H9 (cell line): Measurements from ENCODE around the gene OGFOD3. TPM values are rescaled to one million over a fixed set of nuclear protein-coding genes. Genes with fewer than 3 reads are reported as not detected.
"Not testable (repeated sequence)": the region's sequence is repeated elsewhere in the genome, so short reads cannot be mapped to it uniquely, and the experiment has no call there.

Experiments used
- DNase-seq: peaks from one replicate; pipeline ENCODE4 v3.0.0-alpha.2; 2017
- H2AFZ ChIP-seq: one replicate; pipeline ENCODE4 v1.6.1; 2013; ENCODE audit warnings: mild to moderate bottlenecking, low read length, control low read depth, moderate library complexity
- H2AK5ac ChIP-seq: 2 replicates; pipeline ENCODE4 v1.6.1; 2013; ENCODE audit warnings: low read length, control low read depth, mixed read lengths; ENCODE audit not compliant: insufficient read length
- H2BK120ac ChIP-seq: one replicate; pipeline ENCODE4 v1.6.1; 2013; ENCODE audit warnings: low read depth, mild to moderate bottlenecking, low read length, control low read depth, inconsistent platforms; ENCODE audit not compliant: poor library complexity, severe bottlenecking
- H2BK12ac ChIP-seq: 2 replicates; pipeline ENCODE4 v1.6.1; 2013; ENCODE audit warnings: low read length, control low read depth, mixed read lengths, low read depth; ENCODE audit not compliant: insufficient read length
- H2BK15ac ChIP-seq: 2 replicates; pipeline ENCODE4 v1.6.1; 2013; ENCODE audit warnings: low read depth, low read length, control low read depth
- H2BK20ac ChIP-seq: one replicate; pipeline ENCODE4 v1.6.1; 2013; ENCODE audit warnings: low read depth, mild to moderate bottlenecking, low read length, control low read depth, inconsistent platforms; ENCODE audit not compliant: poor library complexity, severe bottlenecking
- H2BK5ac ChIP-seq: 2 replicates; pipeline ENCODE4 v1.6.1; 2013; ENCODE audit warnings: low read length, control low read depth, mixed read lengths; ENCODE audit not compliant: insufficient read length
- H3K14ac ChIP-seq: 2 replicates; pipeline ENCODE4 v1.6.1; 2013; ENCODE audit warnings: low read length, control low read depth; ENCODE audit not compliant: insufficient read depth
- H3K18ac ChIP-seq: 2 replicates; pipeline ENCODE4 v1.6.1; 2013; ENCODE audit warnings: low read depth, mild to moderate bottlenecking, mixed read lengths, low read length, control low read depth; ENCODE audit not compliant: insufficient read length
- H3K23ac ChIP-seq: 2 replicates; pipeline ENCODE4 v1.6.1; 2013; ENCODE audit warnings: low read length, control low read depth, mixed read lengths, low read depth; ENCODE audit not compliant: insufficient read length
- H3K23me2 ChIP-seq: 2 replicates; pipeline ENCODE4 v1.6.1; 2013; ENCODE audit warnings: low read depth, mild to moderate bottlenecking, mixed read lengths, low read length, control low read depth; ENCODE audit not compliant: insufficient read length, poor library complexity, severe bottlenecking
- H3K27ac ChIP-seq: 2 replicates; pipeline ENCODE4 v1.5.1; 2013; ENCODE audit warnings: low read length, control low read depth, mixed read lengths, low read depth; ENCODE audit not compliant: insufficient read length
- H3K27me3 ChIP-seq: 2 replicates; pipeline ENCODE4 v1.6.1; 2013; ENCODE audit warnings: low read length, control low read depth, inconsistent platforms; ENCODE audit not compliant: insufficient read depth
- H3K4ac ChIP-seq: 2 replicates; pipeline ENCODE4 v1.6.1; 2013; ENCODE audit warnings: low read depth, mild to moderate bottlenecking, control low read depth, inconsistent platforms, low read length, moderate library complexity
- H3K4me1 ChIP-seq: 2 replicates; pipeline ENCODE4 v1.6.1; 2013; ENCODE audit warnings: low read length, control low read depth, inconsistent platforms; ENCODE audit not compliant: insufficient read depth
- H3K4me2 ChIP-seq: 2 replicates; pipeline ENCODE4 v1.6.1; 2013; ENCODE audit warnings: low read length, control low read depth, mixed read lengths; ENCODE audit not compliant: insufficient read length, insufficient read depth
- H3K56ac ChIP-seq: 2 replicates; pipeline ENCODE4 v1.6.1; 2013; ENCODE audit warnings: low read depth, mild to moderate bottlenecking, mixed read lengths, low read length, control low read depth; ENCODE audit not compliant: insufficient read length
- H3K79me1 ChIP-seq: 2 replicates; pipeline ENCODE4 v1.6.1; 2013; ENCODE audit warnings: low read depth, mild to moderate bottlenecking, moderate library complexity, low read length, control low read depth, inconsistent platforms; ENCODE audit not compliant: insufficient read depth, poor library complexity, severe bottlenecking
- H3K79me2 ChIP-seq: 2 replicates; pipeline ENCODE4 v1.6.1; 2013; ENCODE audit warnings: low read length, control low read depth, inconsistent platforms; ENCODE audit not compliant: insufficient read depth
- H3K9ac ChIP-seq: 2 replicates; pipeline ENCODE4 v1.6.1; 2013; ENCODE audit warnings: low read length, control low read depth, mixed read lengths; ENCODE audit not compliant: insufficient read length; ENCODE audit errors: extremely low read depth
- H3K9me3 ChIP-seq: one replicate; pipeline ENCODE4 v1.6.1; 2013; ENCODE audit warnings: low read depth, low read length, inconsistent platforms; ENCODE audit not compliant: control insufficient read depth
- H3T11ph ChIP-seq: one replicate; pipeline ENCODE4 v1.6.1; 2013; ENCODE audit warnings: mild to moderate bottlenecking, low read length, control low read depth, inconsistent platforms
- H4K20me1 ChIP-seq: one replicate; pipeline ENCODE4 v1.6.1; 2013; ENCODE audit not compliant: control insufficient read depth, insufficient read length, insufficient read depth
- H4K5ac ChIP-seq: 2 replicates; pipeline ENCODE4 v1.6.1; 2013; ENCODE audit warnings: low read depth, mild to moderate bottlenecking, mixed read lengths, low read length, control low read depth; ENCODE audit not compliant: insufficient read length
- H4K8ac ChIP-seq: replicated peaks from 2 replicates; pipeline ENCODE4 v1.6.1; 2013; ENCODE audit warnings: low read length, control low read depth, mixed read lengths, low read depth; ENCODE audit not compliant: insufficient read length
- H4K91ac ChIP-seq: 2 replicates; pipeline ENCODE4 v1.6.1; 2013; ENCODE audit warnings: low read depth, mild to moderate bottlenecking, moderate library complexity, mixed read lengths, low read length, control low read depth; ENCODE audit not compliant: insufficient read length
- H3K27ac Mint-ChIP-seq, 3 experiments: 2 replicates in 2 of 3; 3 replicates in 1 of 3; pipeline ENCODE4 v1.8.0; 2020 to 2021; ENCODE audit warnings: mixed read lengths in 3 of 3, mild to moderate bottlenecking in 1 of 3, moderate library complexity in 1 of 3
- H3K27me3 Mint-ChIP-seq: 2 replicates; pipeline ENCODE4 v1.8.0; 2021; ENCODE audit warnings: low read depth, mild to moderate bottlenecking, moderate library complexity, mixed read lengths
- H3K36me3 Mint-ChIP-seq, 3 experiments: 2 replicates in 2 of 3; 3 replicates in 1 of 3; pipeline ENCODE4 v1.8.0; 2020 to 2021; ENCODE audit warnings: low read depth in 3 of 3, mixed read lengths in 3 of 3; ENCODE audit not compliant: insufficient read depth in 1 of 3
- H3K4me1 Mint-ChIP-seq, 2 experiments: 2 replicates each; pipeline ENCODE4 v1.8.0; 2020; ENCODE audit warnings: mixed read lengths in 2 of 2
- H3K4me3 Mint-ChIP-seq, 2 experiments: 2 replicates in 1 of 2; 3 replicates in 1 of 2; pipeline ENCODE4 v1.8.0; 2020 to 2021; ENCODE audit warnings: mild to moderate bottlenecking in 2 of 2, mixed read lengths in 2 of 2, moderate library complexity in 1 of 2
- H3K9me3 Mint-ChIP-seq, 2 experiments: 2 replicates in 1 of 2; 3 replicates in 1 of 2; pipeline ENCODE4 v1.8.0; 2020; ENCODE audit warnings: mild to moderate bottlenecking in 2 of 2, mixed read lengths in 2 of 2, moderate library complexity in 1 of 2
- CTCF ChIP-seq: fragments of 200-600 bp; sonication (generic); conservative IDR thresholded peaks from 3 replicates; pipeline ENCODE4 v1.8.0; 2021; ENCODE audit warnings: antibody characterized with exemption, mild to moderate bottlenecking
- WGBS: extraction: QIAGEN DNeasy Blood & Tissue Kit; methylation state at CpG from one replicate; pipeline ENCODE4 v1.1.7; 2013; ENCODE audit warnings: missing lambda C conversion rate, low lambda C conversion rate, mixed read lengths; ENCODE audit not compliant: insufficient read length; ENCODE audit errors: extremely low coverage; 5-methylcytosine and 5-hydroxymethylcytosine counted together
- total RNA-seq: library from RNA; stranded (reverse); gene quantifications from 2 replicates; pipeline ENCODE4 v1.2.1, GENCODE V29; 2021

OGFOD3 gene
- total RNA-seq, 1 experiment from 2014 or later, result 27.8 TPM

DNA sequence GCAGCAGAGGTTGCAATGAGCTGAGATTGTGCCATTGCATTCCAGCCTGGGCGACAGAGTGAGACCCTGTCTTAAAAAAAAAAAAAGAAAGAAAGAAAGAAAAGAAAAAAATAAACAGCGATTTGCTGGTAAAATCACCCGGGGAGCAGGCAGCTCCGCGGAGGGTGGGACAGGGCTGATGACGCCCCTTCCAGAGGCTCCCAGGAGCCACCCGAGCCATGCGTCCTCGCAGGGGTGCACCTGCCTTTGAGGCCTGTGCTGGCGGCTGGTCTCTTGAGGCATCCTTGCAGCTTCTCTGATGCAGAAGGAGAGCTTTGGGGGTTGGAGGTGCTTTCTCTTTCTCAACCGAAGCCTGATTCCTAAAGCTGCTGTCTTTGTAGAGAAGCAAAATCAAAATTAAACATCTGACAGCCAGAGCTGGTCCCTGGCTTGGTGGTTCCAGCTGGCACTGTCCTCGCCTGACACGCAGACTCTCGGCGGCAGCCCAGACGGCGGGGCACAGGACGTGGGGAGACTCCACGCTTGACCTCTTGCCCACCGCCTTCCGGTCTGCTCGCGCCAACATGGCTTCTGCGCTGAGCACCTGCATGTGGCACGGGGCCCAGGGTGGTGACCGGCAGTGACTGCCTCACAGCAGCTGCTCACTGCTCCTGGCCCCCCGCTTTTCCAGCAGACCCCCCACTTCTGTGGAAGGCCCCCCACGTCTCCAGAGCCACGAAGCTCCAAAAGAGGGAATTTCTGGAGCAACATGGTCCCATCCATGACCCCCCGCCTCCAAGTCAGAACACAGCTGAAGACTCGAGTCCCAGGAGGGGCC is 40.3 kb downstream of the OGFOD3 start:
- Histone ChIP-seq H3K4me1 (no peaks in the 10 kb centered on the region), H3K56ac (no peak overlapping the region), H2BK15ac (no peak overlapping the region), H2AFZ (no peak overlapping the region), H3K27ac (no peak overlapping the region), H4K5ac (no peak overlapping the region), H3K18ac (no peak overlapping the region), H3K4me2 (no peak overlapping the region), H2BK12ac (no peak overlapping the region), H4K20me1 (no peaks in the 10 kb centered on the region), H2BK120ac (no peak overlapping the region), H2BK5ac (no peak overlapping the region), H2BK20ac (no peak overlapping the region), H3K79me2 (no peaks in the 10 kb centered on the region), H3K23me2 (no peaks in the 10 kb centered on the region), H3K4ac (no peak overlapping the region), H3K9ac (no peak overlapping the region), H3T11ph (no peak overlapping the region), H3K23ac (no peak overlapping the region), H2AK5ac (no peak overlapping the region), H3K9me3 (no peaks in the 10 kb centered on the region), H4K91ac (no peak overlapping the region), H3K79me1 (no peaks in the 10 kb centered on the region), H3K27me3 (no peaks in the 10 kb centered on the region; the same call in 1 of the 2 replicates), H3K14ac (no peak overlapping the region), H4K8ac (no peak overlapping the region)
- peaks cover 24% of the 10 kb centered on the region for H3K27me3 Mint-ChIP-seq
- TF ChIP-seq CTCF, result no peak
- no peak for DNase-seq
- H3K4me3 Mint-ChIP-seq, result no peak overlapping the region
- H3K36me3 Mint-ChIP-seq, result no peaks in the 10 kb centered on the region
- no peaks in the 10 kb centered on the region for H3K9me3 Mint-ChIP-seq
- peaks cover 3 to 8% of the 10 kb centered on the region in 2 experiments for H3K4me1 Mint-ChIP-seq
- WGBS, result no CpG with 5 or more reads among the region's 31 CpGs
- H3K27ac Mint-ChIP-seq, result no peak overlapping the region

- not testable (repeated sequence) for H3K79me2 ChIP-seq, H3K4me3 Mint-ChIP-seq, H4K20me1 ChIP-seq, H3K18ac ChIP-seq, H3K27ac ChIP-seq, H2BK5ac ChIP-seq, H3K23me2 ChIP-seq, H2BK12ac ChIP-seq, H4K8ac ChIP-seq, H3K23ac ChIP-seq, H4K91ac ChIP-seq, H2BK15ac ChIP-seq, H4K5ac ChIP-seq, H3K27ac Mint-ChIP-seq, H3K27me3 ChIP-seq, H3K4me2 ChIP-seq, H3K9me3 ChIP-seq, H3K14ac ChIP-seq, H3T11ph ChIP-seq, H2AK5ac ChIP-seq, H3K4me1 ChIP-seq, H3K36me3 Mint-ChIP-seq, H3K56ac ChIP-seq, H3K9me3 Mint-ChIP-seq, H3K4ac ChIP-seq, H3K79me1 ChIP-seq, H2AFZ ChIP-seq, DNase-seq, H3K9ac ChIP-seq, H2BK120ac ChIP-seq, H2BK20ac ChIP-seq
- Mint-ChIP-seq H3K27me3 (peaks cover 33% of the 10 kb centered on the region), H3K4me1 (peaks cover 3 to 11% of the 10 kb centered on the region in 2 experiments)
- no CpG with 5 or more reads among the region's 5 CpGs for WGBS
These were observed 41.1 kb downstream of the OGFOD3 start for GRCh38 chr17:82377294-82377693.
